Measurements from ENCODE around the gene IGSF21. TPM values are rescaled to one million over a fixed set of nuclear protein-coding genes. Genes with fewer than 3 reads are reported as not detected.
A peak's percentile ranks its signal among the peaks of the same experiment; 100 is the strongest.

The IGSF21 gene
- total RNA-seq, 4 donors from 2014 or later: 4.7 to 10.2 (median 5.9) TPM

- DNase-seq (ENCODE audit: low spot score in 2 of 2): no peak
- peaks cover 0 to under 1% (median 0%) of the 10 kb centered on the region in 4 donors for H3K4me1 ChIP-seq
- no peak overlapping the region for H3K4me3 ChIP-seq
- no peak overlapping the region for H3K27ac ChIP-seq
- no peak for TF ChIP-seq EP300 (IDR thresholded peaks at IDR 0.05)
- TF ChIP-seq, protein P1, sequence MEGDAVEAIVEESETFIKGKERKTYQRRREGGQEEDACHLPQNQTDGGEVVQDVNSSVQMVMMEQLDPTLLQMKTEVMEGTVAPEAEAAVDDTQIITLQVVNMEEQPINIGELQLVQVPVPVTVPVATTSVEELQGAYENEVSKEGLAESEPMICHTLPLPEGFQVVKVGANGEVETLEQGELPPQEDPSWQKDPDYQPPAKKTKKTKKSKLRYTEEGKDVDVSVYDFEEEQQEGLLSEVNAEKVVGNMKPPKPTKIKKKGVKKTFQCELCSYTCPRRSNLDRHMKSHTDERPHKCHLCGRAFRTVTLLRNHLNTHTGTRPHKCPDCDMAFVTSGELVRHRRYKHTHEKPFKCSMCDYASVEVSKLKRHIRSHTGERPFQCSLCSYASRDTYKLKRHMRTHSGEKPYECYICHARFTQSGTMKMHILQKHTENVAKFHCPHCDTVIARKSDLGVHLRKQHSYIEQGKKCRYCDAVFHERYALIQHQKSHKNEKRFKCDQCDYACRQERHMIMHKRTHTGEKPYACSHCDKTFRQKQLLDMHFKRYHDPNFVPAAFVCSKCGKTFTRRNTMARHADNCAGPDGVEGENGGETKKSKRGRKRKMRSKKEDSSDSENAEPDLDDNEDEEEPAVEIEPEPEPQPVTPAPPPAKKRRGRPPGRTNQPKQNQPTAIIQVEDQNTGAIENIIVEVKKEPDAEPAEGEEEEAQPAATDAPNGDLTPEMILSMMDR (IDR thresholded peaks at IDR 0.05): no peak
- no peak for TF ChIP-seq POLR2A (IDR thresholded peaks at IDR 0.05)
- H3K27me3 ChIP-seq: no peaks in the 10 kb centered on the region
- H3K9me3 ChIP-seq: no peaks in the 10 kb centered on the region
- H3K36me3 ChIP-seq: no peaks in the 10 kb centered on the region
- WGBS, 2 donors: 81 to 86% methylated on average over 13 of the region's 13 CpGs
Measured at GRCh38 chr1:18155881-18156385, 48.3 kb downstream of the IGSF21 start.

GRCh38 chr1:18157352-18157751 is 49.8 kb downstream of the IGSF21 start:
- no peak overlapping the region for H3K27ac ChIP-seq
- no peaks in the 10 kb centered on the region for H3K27me3 ChIP-seq
- 62 to 64% methylated on average over 10 of the region's 10 CpGs for WGBS, 2 donors
- DNase-seq (ENCODE audit: low spot score in 2 of 2): no peak
- H3K4me3 ChIP-seq: no peak overlapping the region
- H3K36me3 ChIP-seq: no peaks in the 10 kb centered on the region
- peaks cover 0 to 3% (median 0%) of the 10 kb centered on the region in 4 donors for H3K4me1 ChIP-seq
- no peaks in the 10 kb centered on the region for H3K9me3 ChIP-seq
- TF ChIP-seq, protein P1 (IDR thresholded peaks at IDR 0.05): no peak
- TF ChIP-seq POLR2A (IDR thresholded peaks at IDR 0.05): no peak
- TF ChIP-seq EP300 (IDR thresholded peaks at IDR 0.05): no peak

DNA sequence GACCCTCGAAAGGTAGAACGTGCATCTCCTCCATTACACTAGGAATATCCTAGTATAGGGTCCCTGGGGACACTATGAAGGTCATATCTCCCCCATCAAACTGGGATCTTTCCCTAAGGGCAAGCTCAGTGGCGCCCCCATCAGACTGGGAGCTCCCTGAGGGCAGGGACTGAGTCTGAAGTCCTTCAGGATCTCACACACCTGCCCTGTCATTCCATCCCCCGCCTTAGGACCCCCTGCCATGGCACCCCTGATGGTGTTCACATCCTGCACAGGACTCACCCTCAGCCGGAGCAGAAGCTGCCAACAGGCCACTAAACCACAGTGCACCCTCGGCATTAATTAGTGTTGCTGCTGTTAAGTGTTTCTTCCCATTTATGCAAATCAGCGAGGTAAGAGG is 50.4 kb downstream of the IGSF21 start:
- no peaks in the 10 kb centered on the region for H3K27me3 ChIP-seq
- 86 to 88% methylated on average over 6 to 7 of the region's 7 CpGs for WGBS, 2 donors

DNA sequence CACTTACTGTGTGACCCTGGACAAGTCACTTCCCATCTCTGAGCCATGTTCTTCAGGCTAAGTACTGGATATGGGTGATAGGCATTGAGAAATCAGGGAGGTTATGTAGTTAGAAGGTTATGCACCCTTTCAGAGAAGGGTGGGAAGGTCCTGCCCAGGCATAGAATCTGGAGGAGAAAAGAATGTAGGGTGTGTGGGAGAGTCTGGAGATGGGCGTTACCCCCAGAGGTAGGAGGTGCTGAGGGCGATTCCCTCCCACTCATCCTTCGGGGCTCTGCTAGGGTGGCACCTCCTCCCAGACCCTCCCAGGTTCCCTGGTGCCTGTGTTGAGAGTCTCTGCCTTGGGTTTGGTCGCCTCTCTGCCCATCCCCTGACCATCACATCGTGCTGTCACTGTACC is 51.1 kb downstream of the IGSF21 start:
- no peak overlapping the region for H3K4me3 ChIP-seq
- H3K4me1 ChIP-seq: peaks cover 0 to 3% (median 0%) of the 10 kb centered on the region in 4 donors
- no peak for TF ChIP-seq POLR2A (IDR thresholded peaks at IDR 0.05)
- TF ChIP-seq, protein P1 (IDR thresholded peaks at IDR 0.05): no peak
- no peak for TF ChIP-seq EP300 (IDR thresholded peaks at IDR 0.05)
- 72 to 76% methylated on average over 5 of the region's 5 CpGs for WGBS, 2 donors
- H3K27ac ChIP-seq: no peak overlapping the region
- no peaks in the 10 kb centered on the region for H3K9me3 ChIP-seq
- H3K27me3 ChIP-seq: no peaks in the 10 kb centered on the region
- DNase-seq (ENCODE audit: low spot score in 2 of 2): no peak
- no peaks in the 10 kb centered on the region for H3K36me3 ChIP-seq

More for the DNA sequence above, 50.4 kb downstream of the IGSF21 start:
- no peak overlapping the region for H3K4me3 ChIP-seq
- H3K27ac ChIP-seq: no peak overlapping the region
- H3K9me3 ChIP-seq: no peaks in the 10 kb centered on the region
- H3K36me3 ChIP-seq: no peaks in the 10 kb centered on the region
- no peak for DNase-seq (ENCODE audit: low spot score in 2 of 2)
- H3K4me1 ChIP-seq: peaks cover 0 to 3% (median 0%) of the 10 kb centered on the region in 4 donors
- TF ChIP-seq POLR2A (IDR thresholded peaks at IDR 0.05): no peak
- no peak for TF ChIP-seq EP300 (IDR thresholded peaks at IDR 0.05)
- TF ChIP-seq, protein P1 (IDR thresholded peaks at IDR 0.05): no peak

GRCh38 chr1:18160290-18160942 is 52.8 kb downstream of the IGSF21 start:
- no peaks in the 10 kb centered on the region for H3K27me3 ChIP-seq
- H3K9me3 ChIP-seq: no peaks in the 10 kb centered on the region
- WGBS, 2 donors: 69 to 74% methylated on average over 13 of the region's 13 CpGs
- no peak overlapping the region for H3K4me3 ChIP-seq
- no peaks in the 10 kb centered on the region for H3K36me3 ChIP-seq
- H3K4me1 ChIP-seq: peaks cover 0 to 3% (median 0%) of the 10 kb centered on the region in 4 donors
- peak overlapping the region in 3 of 4 donors; percentile 19 to 74 (median 66) for H3K27ac ChIP-seq
- peak; percentile 20 to 30 for DNase-seq (ENCODE audit: low spot score in 2 of 2)
- TF ChIP-seq POLR2A (IDR thresholded peaks at IDR 0.05) (peak in 1 of 2 donors; percentile 12), EP300 (IDR thresholded peaks at IDR 0.05) (peak in 1 of 2 donors; percentile 69)
- TF ChIP-seq, protein P1 (IDR thresholded peaks at IDR 0.05): no peak

Data from tibial nerve (tissue), 4 donors.